ENCODE results near the gene ANXA2.

Gene ANXA2

DNA sequence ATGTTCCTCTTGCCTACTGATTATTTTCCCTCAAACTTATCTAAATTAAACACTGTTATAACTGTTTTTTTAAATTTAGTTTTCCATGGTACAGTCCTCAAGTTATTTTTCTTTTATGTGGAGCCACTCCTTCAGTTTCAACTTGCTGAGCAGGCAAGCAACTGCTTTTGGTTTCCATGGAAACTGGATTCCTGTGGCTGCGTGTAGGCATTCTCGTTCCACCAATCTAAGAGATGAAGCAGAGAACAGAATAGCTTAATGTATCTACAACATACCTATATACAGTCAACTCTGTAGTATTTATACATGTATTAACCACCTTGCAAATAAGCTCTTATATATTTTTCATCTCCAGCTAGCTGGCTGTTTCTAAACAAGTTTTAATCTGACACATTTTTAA, 25.8 kb upstream of the ANXA2 start:
- intact Hi-C loops (cut with DNase I; ENCODE audit: low total_unique reads) = no loop called here
- H3K4me1 ChIP-seq = peaks cover 8 to 60% (median 23%) of the 10 kb centered on the region in 4 donors
- no peaks in the 10 kb centered on the region for H3K27me3 ChIP-seq
- peak overlapping the region; percentile 41 to 44 for H3K27ac ChIP-seq
- H3K9me3 ChIP-seq = no peaks in the 10 kb centered on the region
- TF ChIP-seq, protein P1, sequence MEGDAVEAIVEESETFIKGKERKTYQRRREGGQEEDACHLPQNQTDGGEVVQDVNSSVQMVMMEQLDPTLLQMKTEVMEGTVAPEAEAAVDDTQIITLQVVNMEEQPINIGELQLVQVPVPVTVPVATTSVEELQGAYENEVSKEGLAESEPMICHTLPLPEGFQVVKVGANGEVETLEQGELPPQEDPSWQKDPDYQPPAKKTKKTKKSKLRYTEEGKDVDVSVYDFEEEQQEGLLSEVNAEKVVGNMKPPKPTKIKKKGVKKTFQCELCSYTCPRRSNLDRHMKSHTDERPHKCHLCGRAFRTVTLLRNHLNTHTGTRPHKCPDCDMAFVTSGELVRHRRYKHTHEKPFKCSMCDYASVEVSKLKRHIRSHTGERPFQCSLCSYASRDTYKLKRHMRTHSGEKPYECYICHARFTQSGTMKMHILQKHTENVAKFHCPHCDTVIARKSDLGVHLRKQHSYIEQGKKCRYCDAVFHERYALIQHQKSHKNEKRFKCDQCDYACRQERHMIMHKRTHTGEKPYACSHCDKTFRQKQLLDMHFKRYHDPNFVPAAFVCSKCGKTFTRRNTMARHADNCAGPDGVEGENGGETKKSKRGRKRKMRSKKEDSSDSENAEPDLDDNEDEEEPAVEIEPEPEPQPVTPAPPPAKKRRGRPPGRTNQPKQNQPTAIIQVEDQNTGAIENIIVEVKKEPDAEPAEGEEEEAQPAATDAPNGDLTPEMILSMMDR (IDR thresholded peaks at IDR 0.05) = no peak
- DNase-seq = no peak
- no peak overlapping the region for H3K4me3 ChIP-seq
- no peaks in the 10 kb centered on the region for H3K36me3 ChIP-seq

DNA sequence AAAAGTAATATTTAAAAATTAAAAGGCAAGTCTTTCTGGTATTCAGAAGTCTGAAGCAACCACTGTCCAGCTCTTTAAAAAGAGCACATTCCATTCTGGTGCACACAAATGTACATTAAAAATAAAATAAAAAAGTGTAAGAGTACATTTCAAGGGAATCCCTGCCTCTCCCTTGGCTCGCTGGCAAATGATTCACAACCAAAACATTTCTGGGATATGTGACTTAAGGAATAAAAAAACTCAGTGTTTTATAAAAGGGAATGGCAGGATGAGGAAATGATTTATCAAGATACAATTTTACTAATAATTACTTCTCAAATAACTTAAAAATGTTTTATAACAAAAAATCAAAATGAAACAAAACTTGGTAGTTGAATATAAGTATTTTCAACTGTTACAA, 23.8 kb upstream of the ANXA2 start:
- TF ChIP-seq, protein P1 (IDR thresholded peaks at IDR 0.05) = no peak
- no peak overlapping the region for H3K27ac ChIP-seq
- no peaks in the 10 kb centered on the region for H3K27me3 ChIP-seq
- H3K4me1 ChIP-seq = peaks cover 0 to 48% (median 14%) of the 10 kb centered on the region in 4 donors
- no peaks in the 10 kb centered on the region for H3K36me3 ChIP-seq
- DNase-seq = no peak
- H3K9me3 ChIP-seq = no peaks in the 10 kb centered on the region
- no peak overlapping the region for H3K4me3 ChIP-seq
- intact Hi-C loops (cut with DNase I; ENCODE audit: low total_unique reads) = no loop called here

DNA sequence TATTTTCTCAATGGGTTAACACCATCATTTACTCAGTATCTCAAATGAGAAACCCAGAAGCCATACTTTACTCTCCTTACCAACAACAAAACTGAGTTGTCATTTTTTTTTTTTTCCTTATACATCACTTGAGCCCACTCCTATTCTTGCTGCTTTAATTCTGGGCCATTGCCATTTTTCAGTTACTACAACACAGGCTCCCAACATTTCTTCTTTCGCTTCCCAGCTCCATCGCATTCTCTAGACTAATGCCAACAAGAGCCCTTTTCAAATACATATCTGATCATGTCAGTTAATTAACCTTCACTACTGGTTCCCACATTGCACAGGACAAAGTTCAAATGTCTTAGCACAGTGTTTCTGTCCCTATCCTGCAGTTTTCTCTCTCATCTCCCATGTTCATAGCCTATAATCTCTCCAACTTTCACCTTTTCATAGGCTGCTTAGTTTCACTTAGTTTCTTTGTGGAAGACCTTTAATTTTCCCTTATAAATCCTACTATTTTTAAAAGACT, 22.5 kb upstream of the ANXA2 start:
- TF ChIP-seq, protein P1 (IDR thresholded peaks at IDR 0.05) = no peak
- DNase-seq = no peak
- intact Hi-C loops (cut with DNase I; ENCODE audit: low total_unique reads) = no loop called here
- Histone ChIP-seq H3K36me3 (no peaks in the 10 kb centered on the region), H3K27me3 (no peaks in the 10 kb centered on the region), H3K4me3 (no peak overlapping the region), H3K4me1 (peaks cover 0 to 44% (median 14%) of the 10 kb centered on the region in 4 donors), H3K9me3 (no peaks in the 10 kb centered on the region), H3K27ac (no peak overlapping the region)

DNA sequence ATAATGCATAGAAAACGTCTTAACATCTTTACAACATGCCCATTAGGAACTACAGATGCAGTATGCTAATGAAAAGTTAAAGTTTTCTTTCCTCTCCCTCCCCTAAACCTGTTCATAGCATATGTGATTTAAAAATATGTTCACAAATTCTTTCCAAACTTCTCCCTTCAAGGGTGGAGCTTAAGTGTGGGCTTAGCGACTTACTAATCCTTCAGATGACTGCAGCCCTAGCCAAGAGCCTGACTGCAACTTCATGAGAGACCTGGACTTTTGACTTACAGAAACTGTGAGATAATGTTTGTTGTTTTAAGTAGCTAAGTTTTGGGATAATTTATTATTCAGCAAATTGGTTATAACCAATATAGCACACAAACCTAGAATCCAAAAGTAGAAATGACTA, 22.0 kb upstream of the ANXA2 start:
- TF ChIP-seq, protein P1 (IDR thresholded peaks at IDR 0.05) = no peak
- no peak overlapping the region for H3K4me3 ChIP-seq
- no peaks in the 10 kb centered on the region for H3K36me3 ChIP-seq
- H3K9me3 ChIP-seq = no peaks in the 10 kb centered on the region
- H3K4me1 ChIP-seq = peaks cover 0 to 44% (median 14%) of the 10 kb centered on the region in 4 donors
- H3K27ac ChIP-seq = no peak overlapping the region
- no peaks in the 10 kb centered on the region for H3K27me3 ChIP-seq
- intact Hi-C loops (cut with DNase I; ENCODE audit: low total_unique reads) = no loop called here
- no peak for DNase-seq

DNA sequence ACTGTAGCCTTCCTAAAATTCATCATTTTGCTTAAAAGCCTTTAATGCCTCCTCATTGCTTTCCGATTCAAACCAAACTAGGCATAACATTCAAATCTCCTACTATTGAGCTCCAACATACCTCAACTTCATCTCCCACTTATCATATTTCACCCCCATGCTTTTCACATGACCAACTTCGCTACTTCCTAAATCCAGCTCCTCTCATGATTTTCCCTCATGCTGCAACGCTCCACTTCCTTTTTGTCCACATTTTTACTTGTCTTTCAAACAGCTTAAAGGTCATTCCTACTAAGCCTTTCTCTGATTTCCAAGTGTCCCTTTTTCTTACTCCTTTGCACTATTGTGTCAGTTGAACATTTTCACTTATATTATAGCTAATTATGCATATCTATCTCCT, 20.3 kb upstream of the ANXA2 start:
- no peak overlapping the region for H3K4me3 ChIP-seq
- H3K27me3 ChIP-seq = no peaks in the 10 kb centered on the region
- peaks cover 0 to 44% (median 21%) of the 10 kb centered on the region in 4 donors for H3K4me1 ChIP-seq
- H3K27ac ChIP-seq = no peak overlapping the region
- intact Hi-C loops (cut with DNase I; ENCODE audit: low total_unique reads) = no loop called here
- no peaks in the 10 kb centered on the region for H3K36me3 ChIP-seq
- TF ChIP-seq, protein P1 (IDR thresholded peaks at IDR 0.05) = no peak
- no peaks in the 10 kb centered on the region for H3K9me3 ChIP-seq
- DNase-seq = no peak

DNA sequence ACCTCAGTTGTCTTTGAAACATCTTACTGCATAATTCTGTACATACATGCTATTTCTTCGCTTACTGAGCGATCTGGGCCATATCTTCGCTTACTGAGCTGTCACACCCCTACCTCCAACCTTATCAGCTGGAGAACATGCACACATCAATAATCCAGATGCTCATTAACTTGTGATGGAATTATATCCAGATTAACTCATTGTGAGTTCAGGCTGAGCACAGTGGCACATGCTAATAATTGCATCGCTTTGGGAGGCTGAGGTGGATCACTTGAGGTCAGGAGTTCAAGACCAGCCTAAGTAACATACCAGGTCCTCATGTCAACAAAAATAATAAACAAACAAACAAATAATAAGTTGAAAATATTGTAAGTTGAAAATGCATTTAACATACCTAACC, 19.3 kb upstream of the ANXA2 start:
- Histone ChIP-seq H3K36me3 (no peaks in the 10 kb centered on the region), H3K27ac (no peak overlapping the region), H3K9me3 (no peaks in the 10 kb centered on the region), H3K27me3 (no peaks in the 10 kb centered on the region), H3K4me1 (peaks cover 0 to 39% (median 19%) of the 10 kb centered on the region in 4 donors), H3K4me3 (no peak overlapping the region)
- no peak for DNase-seq
- TF ChIP-seq, protein P1 (IDR thresholded peaks at IDR 0.05) = no peak
- intact Hi-C loops (cut with DNase I; ENCODE audit: low total_unique reads) = no loop called here
